KMS-11 (cell line): ENCODE measurements around the gene SDR39U1.

ENCODE experiments used
- H2AFZ ChIP-seq: fragments of 200-600 bp; sonication (generic); 2 replicates; pipeline ENCODE4 v1.6.1; 2016; ENCODE audit warnings: antibody characterized with exemption, mixed run types, low read depth
- H3K27ac ChIP-seq: fragments of 200-600 bp; sonication (generic); 2 replicates; pipeline ENCODE4 v1.6.1; 2016; ENCODE audit warnings: mild to moderate bottlenecking, mixed run types
- H3K27me3 ChIP-seq: fragments of 200-600 bp; sonication (generic); 2 replicates; pipeline ENCODE4 v1.6.1; 2017; ENCODE audit warnings: mild to moderate bottlenecking, low read depth, mixed run types, moderate library complexity; ENCODE audit not compliant: insufficient read depth
- H3K36me3 ChIP-seq: fragments of 200-600 bp; sonication (generic); 2 replicates; pipeline ENCODE4 v1.6.1; 2017; ENCODE audit warnings: mild to moderate bottlenecking, mixed run types; ENCODE audit not compliant: insufficient read depth
- H3K4me1 ChIP-seq: fragments of 200-600 bp; sonication (generic); 2 replicates; pipeline ENCODE4 v1.6.1; 2016; ENCODE audit warnings: mild to moderate bottlenecking, low read depth, mixed run types; ENCODE audit not compliant: poor library complexity, severe bottlenecking
- H3K4me2 ChIP-seq: fragments of 200-600 bp; sonication (generic); 2 replicates; pipeline ENCODE4 v1.7.0; 2016; ENCODE audit warnings: mild to moderate bottlenecking, mixed run types
- H3K4me3 ChIP-seq: fragments of 200-600 bp; sonication (generic); IDR thresholded peaks from 2 replicates; pipeline ENCODE4 v1.6.1; 2017; ENCODE audit warnings: low read depth, low read length, mixed read lengths; ENCODE audit not compliant: insufficient read depth
- H3K79me2 ChIP-seq: fragments of 200-600 bp; sonication (generic); 2 replicates; pipeline ENCODE4 v1.6.1; 2016; ENCODE audit warnings: low read depth, mixed run types; ENCODE audit not compliant: insufficient read depth
- H3K9ac ChIP-seq: fragments of 200-600 bp; sonication (generic); 2 replicates; pipeline ENCODE4 v1.6.1; 2016; ENCODE audit warnings: mild to moderate bottlenecking, mixed run types
- H4K20me1 ChIP-seq: fragments of 200-600 bp; sonication (generic); 2 replicates; pipeline ENCODE4 v1.6.1; 2016; ENCODE audit warnings: mild to moderate bottlenecking, mixed run types; ENCODE audit not compliant: insufficient read depth
- CTCF ChIP-seq: fragments of 200-600 bp; sonication (generic); conservative IDR thresholded peaks from 2 replicates; pipeline ENCODE4 v1.6.1; 2017; ENCODE audit warnings: low read depth, mild to moderate bottlenecking, antibody characterized with exemption, low read length, moderate library complexity, mixed read lengths

SDR39U1 gene

GRCh38 chr14:24403294-24403998, 39.1 kb downstream of the SDR39U1 start:
- H3K79me2 ChIP-seq = no peaks in the 10 kb centered on the region
- no peaks in the 10 kb centered on the region for H3K36me3 ChIP-seq
- no peak overlapping the region for H3K27ac ChIP-seq
- no peak for TF ChIP-seq CTCF
- H3K27me3 ChIP-seq = no peaks in the 10 kb centered on the region
- H3K4me3 ChIP-seq = no peak overlapping the region
- H3K4me2 ChIP-seq = no peak overlapping the region
- H3K4me1 ChIP-seq = no peaks in the 10 kb centered on the region
- H4K20me1 ChIP-seq = no peaks in the 10 kb centered on the region
- H3K9ac ChIP-seq = no peak overlapping the region
- H2AFZ ChIP-seq = no peak overlapping the region

- H3K36me3 ChIP-seq = no peaks in the 10 kb centered on the region
- H3K4me1 ChIP-seq = no peaks in the 10 kb centered on the region
- H3K27ac ChIP-seq = no peak overlapping the region
- no peak overlapping the region for H3K9ac ChIP-seq
- no peaks in the 10 kb centered on the region for H3K79me2 ChIP-seq
- no peak for TF ChIP-seq CTCF
- no peak overlapping the region for H3K4me2 ChIP-seq
- no peaks in the 10 kb centered on the region for H4K20me1 ChIP-seq
- no peak overlapping the region for H2AFZ ChIP-seq
- no peaks in the 10 kb centered on the region for H3K27me3 ChIP-seq
- H3K4me3 ChIP-seq = no peak overlapping the region
These were observed 40.5 kb downstream of the SDR39U1 start for GRCh38 chr14:24401810-24402702.

GRCh38 chr14:24399999-24400718, 42.4 kb downstream of the SDR39U1 start:
- no peak overlapping the region for H3K4me2 ChIP-seq
- H3K4me3 ChIP-seq = no peak overlapping the region
- H3K36me3 ChIP-seq = no peaks in the 10 kb centered on the region
- H4K20me1 ChIP-seq = no peaks in the 10 kb centered on the region
- H3K79me2 ChIP-seq = no peaks in the 10 kb centered on the region
- no peak overlapping the region for H3K27ac ChIP-seq
- no peak overlapping the region for H3K9ac ChIP-seq
- no peaks in the 10 kb centered on the region for H3K4me1 ChIP-seq
- no peaks in the 10 kb centered on the region for H3K27me3 ChIP-seq
- H2AFZ ChIP-seq = no peak overlapping the region
- no peak for TF ChIP-seq CTCF

- no peaks in the 10 kb centered on the region for H4K20me1 ChIP-seq
- no peak for TF ChIP-seq CTCF
- H3K36me3 ChIP-seq = no peaks in the 10 kb centered on the region
- H3K4me1 ChIP-seq = no peaks in the 10 kb centered on the region
- no peaks in the 10 kb centered on the region for H3K27me3 ChIP-seq
- H3K27ac ChIP-seq = no peak overlapping the region
- H3K9ac ChIP-seq = no peak overlapping the region
- H3K4me2 ChIP-seq = no peak overlapping the region
- H3K79me2 ChIP-seq = no peaks in the 10 kb centered on the region
- no peak overlapping the region for H3K4me3 ChIP-seq
- no peak overlapping the region for H2AFZ ChIP-seq
These were observed 43.1 kb downstream of the SDR39U1 start for GRCh38 chr14:24399447-24399822.
